ENCODE measurements around the gene SFSWAP.
"Not testable (repeated sequence)": the region's sequence is repeated elsewhere in the genome, so short reads cannot be mapped to it uniquely, and the experiment has no call there.

The SFSWAP gene

GRCh38 chr12:131679816-131680215, 31.1 kb upstream of the SFSWAP start:
- DNase-seq = not testable (repeated sequence)

- DNase-seq = not testable (repeated sequence)
These were observed 30.3 kb upstream of the SFSWAP start for GRCh38 chr12:131680392-131681256.

- DNase-seq = no peak
These were observed 29.7 kb upstream of the SFSWAP start for GRCh38 chr12:131681257-131681620.

GRCh38 chr12:131681746-131682509, 29.0 kb upstream of the SFSWAP start:
- DNase-seq = not testable (repeated sequence)

GRCh38 chr12:131682510-131682895, 28.4 kb upstream of the SFSWAP start:
- no peak for DNase-seq

- no peak for DNase-seq
These were observed 27.4 kb upstream of the SFSWAP start for GRCh38 chr12:131683266-131684014.

GRCh38 chr12:131684015-131684725, 26.7 kb upstream of the SFSWAP start:
- DNase-seq = no peak

- no peak for DNase-seq
These were observed 23.4 kb upstream of the SFSWAP start for GRCh38 chr12:131687346-131688125.

GRCh38 chr12:131688131-131688844, 22.6 kb upstream of the SFSWAP start:
- DNase-seq = no peak

GRCh38 chr12:131688845-131689154, 22.1 kb upstream of the SFSWAP start:
- no peak for DNase-seq

- no peak for DNase-seq
These were observed 20.6 kb upstream of the SFSWAP start for GRCh38 chr12:131690320-131690719.

- DNase-seq = no peak
These were observed 18.5 kb upstream of the SFSWAP start for GRCh38 chr12:131692431-131692830.

- DNase-seq = no peak
These were observed 17.7 kb upstream of the SFSWAP start for GRCh38 chr12:131693149-131693548.

- DNase-seq = no peak
These were observed 16.6 kb upstream of the SFSWAP start for GRCh38 chr12:131694116-131694838.

- no peak for DNase-seq
These were observed 14.9 kb upstream of the SFSWAP start for GRCh38 chr12:131695968-131696367.

- no peak for DNase-seq
These were observed 12.6 kb upstream of the SFSWAP start for GRCh38 chr12:131698286-131698685.

GRCh38 chr12:131699434-131699833, 11.5 kb upstream of the SFSWAP start:
- no peak for DNase-seq

- no peak for DNase-seq
These were observed 10.6 kb upstream of the SFSWAP start for GRCh38 chr12:131700271-131700670.

- DNase-seq = no peak
These were observed 9.0 kb upstream of the SFSWAP start for GRCh38 chr12:131701705-131702572.

- DNase-seq = no peak
These were observed 8.4 kb upstream of the SFSWAP start for GRCh38 chr12:131702573-131702877.

All from NCI-H1417 (cell line).